Measurements from ENCODE around the gene GPRIN1.

The GPRIN1 gene

GRCh38 chr5:176609724-176610434, at the start of gene GPRIN1:
GPRIN1 (minus strand) TSS chr5:176610156; CDS start chr5:176599834, 10,322 bp downstream.
- peak; percentile 74 for DNase-seq

GRCh38 chr5:176659512-176659839, 49.5 kb upstream of the GPRIN1 start:
- no peak for DNase-seq

GRCh38 chr5:176658817-176659511, 49.0 kb upstream of the GPRIN1 start:
- no peak for DNase-seq

DNA sequence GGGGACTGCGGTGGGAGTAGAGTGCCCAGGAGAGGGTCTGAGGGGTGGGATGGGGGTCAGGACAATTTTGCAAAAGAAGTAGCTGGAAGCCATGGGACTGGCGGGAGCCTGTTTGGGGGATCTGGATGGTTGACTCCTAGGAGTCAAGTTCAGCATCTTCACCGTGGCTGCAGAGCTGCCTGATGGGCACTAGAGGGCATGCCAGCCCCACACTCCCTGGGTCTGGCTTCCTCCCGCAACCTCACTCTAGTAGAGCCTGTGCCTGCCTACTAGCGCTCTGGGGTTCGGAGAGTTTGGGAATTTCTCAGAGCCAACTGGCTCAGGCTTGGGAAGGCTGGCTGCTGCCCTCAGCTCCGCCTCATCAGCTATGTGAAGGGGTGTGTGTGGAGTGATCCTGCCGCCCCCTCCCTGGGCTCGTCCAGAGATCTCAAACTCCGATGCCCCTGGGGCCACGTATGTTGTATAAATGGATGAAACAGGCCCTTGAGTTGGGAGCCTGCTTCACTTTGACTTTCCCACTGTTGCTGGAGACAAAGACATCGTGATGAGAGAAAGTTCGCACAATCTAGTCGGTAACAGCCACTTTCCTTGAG, 48.1 kb upstream of the GPRIN1 start:
- peak; percentile 79 for DNase-seq

DNA sequence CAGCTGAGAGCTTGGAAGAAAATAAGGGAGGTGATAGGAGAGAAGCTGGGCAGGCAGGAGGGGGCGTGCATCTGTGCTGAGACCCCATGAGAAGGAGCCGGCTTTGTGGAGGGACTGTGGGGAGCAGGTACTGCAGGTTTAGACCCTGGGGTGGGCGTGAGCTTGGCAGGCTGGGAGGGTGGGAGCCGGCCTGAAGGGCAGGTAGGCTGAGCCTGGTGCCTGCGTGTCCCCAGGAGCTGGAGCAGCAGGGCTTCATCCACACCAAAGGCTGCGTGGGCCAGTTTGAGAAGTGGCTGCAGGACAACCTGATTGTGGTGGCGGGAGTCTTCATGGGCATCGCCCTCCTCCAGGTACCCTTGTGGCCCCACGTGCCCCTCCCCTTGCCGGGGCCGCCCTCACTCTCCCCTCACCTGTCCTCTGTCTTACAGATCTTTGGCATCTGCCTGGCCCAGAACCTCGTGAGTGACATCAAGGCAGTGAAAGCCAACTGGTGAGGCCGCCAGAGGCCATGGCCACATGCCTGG, 46.6 kb upstream of the GPRIN1 start:
- DNase-seq: no peak

DNA sequence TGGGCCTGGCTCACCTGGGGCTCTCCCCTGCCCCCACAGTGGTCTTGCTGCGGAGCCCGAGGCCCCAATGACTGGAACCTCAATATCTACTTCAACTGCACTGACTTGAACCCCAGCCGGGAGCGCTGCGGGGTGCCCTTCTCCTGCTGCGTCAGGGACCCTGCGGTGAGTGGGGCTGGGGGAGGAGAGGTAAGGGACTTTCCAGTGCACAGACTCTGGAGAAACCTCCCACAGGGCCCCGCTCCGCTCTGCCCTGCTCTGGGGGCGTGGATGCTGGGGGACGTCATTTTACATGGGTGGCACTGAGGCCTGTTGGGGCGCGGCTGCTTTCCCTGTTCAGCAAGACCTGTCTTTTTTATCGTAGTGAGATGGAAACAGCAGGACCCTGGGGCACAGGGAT, 44.9 kb upstream of the GPRIN1 start:
- DNase-seq: peak; percentile 24

DNA sequence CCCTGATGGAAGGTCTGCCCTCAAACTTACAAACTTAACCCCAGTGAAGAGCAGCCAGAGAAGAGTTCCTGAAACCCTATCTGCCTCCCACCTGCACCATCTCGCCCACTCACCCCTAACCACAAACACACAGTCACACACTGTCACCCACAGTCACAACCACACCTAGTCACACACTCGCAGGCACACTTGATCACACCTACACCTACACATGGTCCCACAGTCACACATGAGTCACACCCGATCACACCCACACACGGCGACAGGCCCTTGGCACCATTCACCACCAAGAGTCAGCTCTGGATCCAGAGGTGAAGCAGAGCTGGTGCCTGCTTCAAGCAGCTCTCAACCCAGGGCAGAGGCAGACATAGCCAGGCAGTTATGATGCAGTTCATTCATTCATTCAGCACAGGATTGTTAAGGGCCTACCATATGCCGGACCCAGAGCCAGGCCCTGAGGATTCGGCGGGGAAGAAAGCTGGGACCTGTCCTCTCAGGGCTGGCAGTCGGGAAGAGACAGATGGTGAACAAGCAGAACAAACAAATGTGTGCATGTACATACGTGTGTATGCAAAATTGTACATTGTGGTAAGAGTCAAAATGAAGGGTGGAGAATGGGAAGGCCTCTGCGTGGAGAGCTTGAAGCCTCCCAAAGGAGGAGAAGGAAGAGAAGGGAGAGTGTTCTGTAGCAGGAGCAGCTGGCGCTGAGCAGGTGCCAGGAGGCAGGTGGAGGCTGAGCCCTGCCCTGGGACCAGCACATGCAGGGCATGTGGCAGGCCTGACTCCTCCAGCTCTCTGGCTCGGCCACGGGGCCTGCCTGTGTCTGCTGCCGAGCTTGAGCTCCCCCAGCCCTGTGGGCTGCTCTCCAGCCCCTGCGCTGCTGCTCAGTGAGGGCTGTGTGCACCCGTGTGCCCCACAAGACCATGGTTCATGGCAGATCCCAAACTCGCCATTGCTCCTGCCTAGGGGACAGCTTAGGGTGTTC, 43.7 kb upstream of the GPRIN1 start:
- DNase-seq: peak; percentile 86

GRCh38 chr5:176652136-176652535, 42.2 kb upstream of the GPRIN1 start:
- DNase-seq: no peak

- DNase-seq: no peak
Measured at GRCh38 chr5:176651472-176651980, 41.6 kb upstream of the GPRIN1 start.

DNA sequence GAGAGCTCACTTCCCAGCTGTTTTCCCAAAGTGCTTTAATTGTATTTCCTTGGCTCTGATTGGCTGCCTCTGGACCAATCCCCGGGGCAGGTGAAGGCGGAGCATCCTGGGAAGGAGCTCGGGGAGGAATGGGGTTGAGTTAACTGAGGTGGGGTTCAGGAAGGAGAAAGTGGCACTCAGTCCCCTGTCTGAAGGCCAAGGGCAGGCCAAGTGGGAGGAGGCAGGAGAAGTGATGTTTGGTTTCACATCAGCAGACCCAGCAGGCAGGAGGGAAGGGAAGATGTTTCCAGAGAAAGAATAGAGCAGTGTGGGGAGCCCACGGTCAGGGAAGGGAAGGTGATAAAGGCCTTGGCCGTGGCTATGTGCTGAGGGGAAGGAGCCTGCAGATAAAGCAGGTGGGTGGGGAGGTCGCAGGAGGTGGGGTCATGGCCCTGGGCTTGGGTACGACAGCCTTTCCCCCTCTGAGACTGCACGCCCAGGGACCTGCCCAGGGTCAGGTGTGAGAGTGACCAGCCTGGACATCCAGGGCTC, 40.5 kb upstream of the GPRIN1 start:
- no peak for DNase-seq

DNA sequence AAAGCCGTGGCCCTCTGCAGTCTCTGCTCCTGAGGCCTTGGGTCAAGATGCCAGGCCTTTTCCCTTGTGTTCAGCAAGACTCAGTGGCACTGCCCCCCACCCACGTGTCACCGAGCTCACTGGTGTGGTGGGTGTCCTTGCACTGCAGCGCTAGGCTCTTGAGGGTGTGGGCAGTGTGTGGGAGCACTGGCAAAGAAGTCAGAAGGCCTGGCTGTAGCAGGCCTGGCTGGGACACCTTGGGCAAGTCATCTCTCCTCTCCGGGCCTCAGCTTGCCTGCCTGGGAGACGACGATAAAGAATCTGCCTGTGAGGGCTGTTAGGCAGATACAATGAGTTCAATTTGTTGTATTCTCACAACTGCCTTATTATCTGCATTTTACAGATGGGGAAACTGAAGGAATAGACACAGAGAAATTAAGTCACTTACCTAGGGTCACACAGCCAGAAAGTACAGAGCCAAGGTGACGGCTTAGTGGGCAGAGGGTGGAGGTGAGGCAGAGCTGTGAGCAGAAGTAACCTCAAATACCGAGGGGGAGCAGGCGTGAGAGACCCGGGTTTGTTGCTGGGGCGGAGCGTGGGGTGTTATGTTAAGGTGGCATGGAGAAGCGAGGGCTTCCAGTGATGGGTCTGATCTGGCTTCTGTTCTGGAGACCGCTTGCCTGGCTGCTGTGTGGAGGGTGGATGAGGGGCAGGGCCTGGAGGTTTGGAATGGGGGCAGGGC, 38.7 kb upstream of the GPRIN1 start:
- DNase-seq: peak; percentile 32

- peak; percentile 26 for DNase-seq
Measured at GRCh38 chr5:176647843-176648473, 38.0 kb upstream of the GPRIN1 start.

GRCh38 chr5:176647030-176647842, 37.3 kb upstream of the GPRIN1 start, which contains the start of gene TSPAN17:
TSPAN17 (plus strand) TSS chr5:176647484; CDS start chr5:176647616, 132 bp downstream.
- DNase-seq: peak; percentile 100

- DNase-seq: no peak
Measured at GRCh38 chr5:176646707-176647029, 36.7 kb upstream of the GPRIN1 start.

- DNase-seq: no peak
Measured at GRCh38 chr5:176646049-176646706, 36.2 kb upstream of the GPRIN1 start.

DNA sequence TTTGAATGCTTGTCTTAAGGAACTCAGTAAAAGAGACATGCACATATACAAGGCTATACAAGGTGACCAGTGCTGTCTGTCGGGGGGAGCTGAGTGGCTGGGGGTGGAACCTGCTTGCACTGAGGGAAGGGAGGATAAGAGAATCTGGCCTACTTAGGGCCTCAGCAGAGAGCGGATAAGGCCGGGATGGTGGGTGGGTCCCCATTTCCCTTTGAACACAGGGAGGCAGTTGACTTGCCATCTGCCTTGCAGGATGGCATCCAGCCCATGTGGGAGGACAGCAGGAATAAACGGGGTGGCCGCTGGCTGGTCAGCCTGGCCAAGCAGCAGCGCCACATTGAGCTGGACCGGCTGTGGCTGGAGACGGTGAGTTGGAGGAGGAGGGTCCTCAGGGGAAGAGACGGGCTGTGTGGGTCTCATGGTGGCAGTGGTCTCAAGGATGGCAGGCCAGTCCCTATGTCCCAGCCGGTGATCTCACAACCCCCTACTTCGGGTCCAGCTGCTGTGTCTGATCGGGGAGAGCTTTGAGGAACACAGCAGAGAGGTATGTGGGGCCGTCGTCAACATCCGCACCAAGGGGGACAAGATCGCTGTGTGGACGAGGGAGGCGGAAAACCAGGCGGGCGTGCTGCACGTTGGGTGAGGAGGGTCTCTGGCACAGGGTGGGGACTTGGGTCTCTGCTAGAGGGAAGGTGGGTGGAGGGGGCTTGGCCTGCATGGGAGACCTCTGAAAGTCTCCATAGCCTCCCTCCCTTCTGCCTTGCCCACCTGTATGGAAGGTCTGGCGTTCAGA, 35.1 kb upstream of the GPRIN1 start:
- DNase-seq: no peak

DNA sequence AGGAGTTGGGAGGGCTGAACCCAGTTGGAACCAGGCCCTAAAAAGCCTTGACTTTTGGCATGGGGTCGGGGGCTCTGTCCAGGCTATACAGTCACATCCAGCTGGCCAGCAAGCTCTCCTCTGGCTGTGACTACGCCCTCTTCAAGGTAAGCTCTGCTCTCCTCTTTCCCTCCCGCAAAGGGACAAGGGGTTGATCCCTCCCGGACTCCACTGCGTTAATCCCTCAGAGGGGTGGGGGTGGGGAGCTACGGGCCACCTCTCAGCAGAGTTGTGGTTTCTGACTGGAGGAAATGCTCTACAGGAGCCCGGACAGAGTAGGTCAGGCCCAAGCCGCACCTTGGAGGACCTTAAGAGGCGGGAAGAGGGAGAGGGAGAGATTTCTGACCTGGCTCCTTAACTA, 34.3 kb upstream of the GPRIN1 start:
- no peak for DNase-seq

- no peak for DNase-seq
Measured at GRCh38 chr5:176643491-176644219, 33.7 kb upstream of the GPRIN1 start.
